GM23338 (cell line): ENCODE data around the gene MAG.

Experiments used
- CREB1 ChIP-seq: fragments of 250-450 bp; sonication (Bioruptor Pico); IDR thresholded peaks from 2 replicates; pipeline ENCODE4 v1.5.0; 2020; ENCODE audit warnings: low read depth, mild to moderate bottlenecking, moderate library complexity
- CTCF ChIP-seq, 2 experiments: fragments of 200-600 bp in 1 of 2; sonication (generic) in 1 of 2; conservative IDR thresholded peaks; 2 replicates each; pipeline versions ENCODE4 v1.5.1 to v1.6.1; 2016 to 2017; ENCODE audit warnings: antibody characterized with exemption in 2 of 2, low read depth in 2 of 2, mild to moderate bottlenecking in 2 of 2, moderate library complexity in 1 of 2
- ETS1 ChIP-seq: IDR thresholded peaks from 2 replicates; pipeline ENCODE4 v1.6.1; 2016; ENCODE audit warnings: antibody characterized with exemption
- EZH2 ChIP-seq: fragments of 200-600 bp; sonication (generic); IDR thresholded peaks from one replicate; pipeline ENCODE4 v1.8.0; 2017; ENCODE audit warnings: antibody characterized with exemption, mild to moderate bottlenecking, low read depth; ENCODE audit not compliant: unreplicated experiment
- EZH2phosphoT487 ChIP-seq: fragments of 200-600 bp; sonication (generic); IDR thresholded peaks from one replicate; pipeline ENCODE4 v1.8.1; 2018; ENCODE audit warnings: antibody characterized with exemption; ENCODE audit not compliant: unreplicated experiment
- JUNB ChIP-seq: IDR thresholded peaks from one replicate; pipeline ENCODE4 v1.6.1; 2016; ENCODE audit warnings: antibody characterized with exemption; ENCODE audit not compliant: unreplicated experiment
- NANOG ChIP-seq: IDR thresholded peaks from 2 replicates; pipeline ENCODE4 v1.6.1; 2016; ENCODE audit warnings: antibody characterized with exemption, borderline replicate concordance
- POLR2AphosphoS5 ChIP-seq: IDR thresholded peaks from 2 replicates; pipeline ENCODE4 v1.6.1; 2016; ENCODE audit warnings: antibody characterized with exemption, low read depth
- REST ChIP-seq: IDR thresholded peaks from one replicate; pipeline ENCODE4 v1.6.1; 2018; ENCODE audit warnings: antibody characterized with exemption; ENCODE audit not compliant: unreplicated experiment
- ZNF114 ChIP-seq: fragments of 250-450 bp; sonication (Bioruptor Pico); IDR thresholded peaks from 2 replicates; pipeline ENCODE4 v1.5.0; 2020; ENCODE audit warnings: mild to moderate bottlenecking, moderate library complexity
- ZNF331 ChIP-seq: fragments of 250-450 bp; sonication (Bioruptor Pico); IDR thresholded peaks from 2 replicates; pipeline ENCODE4 v1.5.0; 2020; ENCODE audit warnings: low read depth, mild to moderate bottlenecking, moderate library complexity
- ZNF462 ChIP-seq: fragments of 250-450 bp; sonication (Bioruptor Pico); IDR thresholded peaks from 2 replicates; pipeline ENCODE4 v1.5.0; 2020; ENCODE audit warnings: mild to moderate bottlenecking, moderate library complexity

GRCh38 chr19:35268536-35269437 lies 23.2 kb upstream of the MAG start, which contains the start of gene USF2:
- TF ChIP-seq CTCF (conservative IDR thresholded peaks at IDR 0.05; ENCODE audit: low read depth in 2 of 2) (no peak), EZH2phosphoT487 (no peak), ZNF114 (CRISPR knock-in tag) (no peak), REST (no peak), ZNF462 (CRISPR knock-in tag) (no peak), EZH2 (no peak), POLR2AphosphoS5 (no peak), JUNB (no peak), CREB1 (CRISPR knock-in tag) (no peak), NANOG (no peak), ETS1 (no peak), ZNF331 (CRISPR knock-in tag) (no peak)
